GM18858 (cell line): Measurements from ENCODE around the gene HSCB.
"Not testable (repeated sequence)": the region's sequence is repeated elsewhere in the genome, so short reads cannot be mapped to it uniquely, and the experiment has no call there.

Experiments used
- ATAC-seq: cut with Tn5 transposase; IDR thresholded peaks from one replicate; pipeline ENCODE4 v1.9.1; 2021; ENCODE audit not compliant: unreplicated experiment

HSCB gene

DNA sequence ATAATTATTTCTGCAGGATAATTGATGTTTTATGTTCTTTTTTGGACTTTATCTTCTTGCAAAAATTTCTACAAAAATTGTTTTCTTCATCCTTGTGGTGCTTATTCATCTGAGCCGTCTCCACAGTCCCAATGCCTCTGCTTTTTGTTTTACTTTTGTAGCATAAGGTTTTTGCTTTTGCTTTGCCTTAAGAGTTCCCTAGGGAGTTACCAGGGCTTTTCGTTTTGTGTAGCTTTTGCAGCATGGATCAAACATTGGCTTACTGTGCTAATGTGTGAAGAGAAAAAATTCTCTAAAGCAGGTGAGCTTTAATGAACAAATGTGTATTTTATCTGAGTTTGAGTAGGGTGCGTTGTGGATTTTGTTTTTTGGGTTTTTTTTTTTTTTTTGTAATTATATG, 46.8 kb downstream of the HSCB start:
- no peak for ATAC-seq

DNA sequence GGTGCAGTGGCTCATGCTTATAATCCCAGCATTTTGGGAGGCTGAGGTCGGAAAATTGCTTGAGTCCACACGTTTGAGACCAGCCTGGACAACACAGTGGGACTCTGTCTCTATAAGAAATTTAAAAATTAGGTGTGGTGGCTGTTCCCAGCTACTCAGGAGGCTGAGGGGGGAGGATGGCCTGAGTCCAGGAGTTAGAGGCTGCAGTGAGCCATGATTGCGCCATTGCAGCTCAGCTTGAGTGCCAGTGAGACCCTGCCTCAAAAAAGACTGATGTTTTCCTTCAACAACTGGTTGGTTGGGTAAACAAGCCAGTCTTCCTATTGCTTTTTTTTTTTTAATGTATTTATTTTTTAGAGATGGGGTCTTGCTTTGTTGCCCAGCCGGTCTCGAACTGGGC, 49.3 kb downstream of the HSCB start:
- ATAC-seq, result no peak

DNA sequence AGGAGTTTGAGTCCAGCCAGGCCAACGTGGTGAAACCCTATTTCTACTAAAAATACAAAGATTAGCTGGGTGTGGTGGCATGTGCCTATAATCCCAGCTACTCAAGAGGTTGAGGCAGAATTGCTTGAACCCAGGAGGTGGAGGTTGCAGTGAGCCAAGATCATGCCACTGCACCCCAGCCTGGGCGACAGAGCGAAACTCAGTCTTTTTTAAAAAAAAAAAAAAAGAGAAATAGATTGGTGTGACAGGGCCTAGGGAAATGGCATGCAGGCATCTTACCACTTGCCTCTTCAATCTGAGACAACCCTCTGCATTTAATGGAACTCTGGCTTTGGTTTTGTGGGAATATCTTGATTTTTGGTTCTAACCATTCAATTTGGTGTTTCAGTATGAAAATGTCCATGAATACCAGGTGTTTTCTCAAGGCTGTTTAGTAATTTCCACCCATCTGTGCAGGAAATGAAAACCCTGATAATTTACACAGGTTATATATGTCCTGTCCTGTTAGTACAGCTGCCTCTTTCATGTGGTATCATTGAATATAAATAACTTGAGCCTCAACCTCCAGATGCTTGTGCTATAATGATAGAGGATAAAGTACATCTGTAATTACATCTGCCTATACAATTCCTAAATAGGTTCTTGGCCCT, 50.1 kb downstream of the HSCB start:
- ATAC-seq, result no peak

DNA sequence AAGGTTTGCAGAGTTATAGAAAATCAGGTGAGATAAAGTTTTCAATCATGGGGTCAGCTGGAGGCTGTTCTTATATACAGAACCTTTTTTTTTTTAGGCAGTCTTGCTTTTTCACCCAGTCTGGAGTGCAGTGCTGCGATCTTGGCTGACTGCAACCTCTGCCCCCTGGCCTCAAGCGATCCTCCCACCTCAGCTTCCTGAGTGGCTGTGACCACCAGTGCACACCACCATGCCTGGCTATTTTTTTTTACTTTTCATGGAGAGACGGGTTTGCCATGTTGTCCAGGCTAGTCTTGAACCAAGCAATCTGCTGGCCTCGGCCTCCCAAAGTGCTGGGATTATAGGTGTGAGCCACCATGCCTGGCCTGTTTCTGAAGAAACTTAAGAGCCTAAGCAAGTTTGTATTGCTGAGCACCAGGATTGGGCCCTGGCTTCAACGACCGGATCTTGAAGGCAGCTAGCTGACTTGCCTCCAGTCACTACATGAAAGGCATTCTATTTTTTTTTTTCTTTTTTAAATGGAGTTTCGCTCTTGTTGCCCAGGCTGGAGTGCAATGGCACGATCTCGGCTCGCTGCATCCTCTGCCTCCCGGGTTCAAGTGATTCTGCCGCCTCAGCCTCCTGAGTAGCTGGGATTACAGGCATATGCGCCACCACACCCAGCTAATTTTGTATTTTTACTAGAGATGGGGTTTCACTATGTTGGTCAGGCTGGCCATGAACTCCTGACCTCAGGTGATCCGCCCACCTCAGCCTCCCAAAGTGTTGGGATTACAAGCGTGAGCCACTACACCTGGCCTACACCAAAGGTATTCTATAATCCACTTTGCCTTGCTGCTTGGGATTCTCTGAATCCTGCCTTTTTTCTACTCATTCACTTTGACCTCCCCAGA, 50.9 kb downstream of the HSCB start:
- ATAC-seq, result no peak

DNA sequence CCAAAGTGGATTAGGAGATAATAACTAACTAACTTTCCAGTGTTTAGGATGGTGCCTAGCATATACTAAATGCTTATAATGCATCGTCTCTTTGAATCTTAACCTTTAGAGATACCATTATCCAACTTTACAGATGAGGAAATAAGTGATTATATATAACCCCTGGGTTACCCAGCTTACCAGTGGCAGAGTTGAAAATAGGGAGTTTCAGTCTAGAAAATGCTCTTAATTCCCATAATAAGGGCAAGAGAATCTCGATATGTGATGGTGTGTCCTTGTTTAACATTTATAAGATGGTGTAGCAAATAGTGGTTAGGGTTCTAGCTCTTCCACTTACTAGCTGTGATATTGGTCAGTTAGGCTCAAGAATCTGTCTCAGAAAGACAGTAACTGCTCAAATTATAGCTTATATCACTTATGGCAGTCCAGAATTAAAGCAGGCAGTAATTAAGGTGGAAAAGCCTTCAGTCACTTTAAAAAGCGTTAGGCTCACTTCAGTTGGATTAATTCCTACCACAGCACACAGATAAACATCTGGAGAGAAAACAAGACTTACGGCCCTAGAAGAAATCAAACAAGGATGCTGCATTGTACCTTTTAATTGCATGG, 52.2 kb downstream of the HSCB start:
- ATAC-seq, result no peak

DNA sequence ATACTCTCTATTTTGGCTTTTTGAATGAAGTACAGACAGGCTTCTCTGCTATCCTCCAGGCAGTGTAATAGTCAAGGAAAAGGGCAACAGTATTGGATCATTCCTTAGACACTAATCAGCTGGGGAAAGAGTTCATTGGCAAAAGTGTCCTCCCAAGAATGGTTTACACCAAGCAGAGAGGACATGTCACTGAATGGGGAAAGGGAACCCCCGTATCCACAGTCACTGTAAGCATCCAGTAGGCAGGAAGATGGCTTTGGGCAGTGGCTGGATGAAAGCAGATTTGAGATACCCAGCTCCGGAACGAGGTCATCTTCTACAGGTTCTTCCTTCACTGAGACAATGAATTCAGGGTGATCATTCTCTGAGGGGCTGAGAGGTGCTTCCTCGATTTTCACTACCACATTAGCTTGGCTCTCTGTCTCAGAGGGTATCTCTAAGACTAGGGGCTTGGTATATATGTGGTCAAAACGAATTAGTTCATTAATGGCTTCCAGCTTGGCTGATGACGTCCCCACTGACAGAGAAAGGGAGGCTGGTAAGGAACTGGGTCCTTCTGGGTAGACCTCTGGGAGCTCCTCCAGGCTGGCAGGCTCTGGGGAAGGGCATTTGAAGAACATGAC, 53.3 kb downstream of the HSCB start:
- ATAC-seq, result no peak

DNA sequence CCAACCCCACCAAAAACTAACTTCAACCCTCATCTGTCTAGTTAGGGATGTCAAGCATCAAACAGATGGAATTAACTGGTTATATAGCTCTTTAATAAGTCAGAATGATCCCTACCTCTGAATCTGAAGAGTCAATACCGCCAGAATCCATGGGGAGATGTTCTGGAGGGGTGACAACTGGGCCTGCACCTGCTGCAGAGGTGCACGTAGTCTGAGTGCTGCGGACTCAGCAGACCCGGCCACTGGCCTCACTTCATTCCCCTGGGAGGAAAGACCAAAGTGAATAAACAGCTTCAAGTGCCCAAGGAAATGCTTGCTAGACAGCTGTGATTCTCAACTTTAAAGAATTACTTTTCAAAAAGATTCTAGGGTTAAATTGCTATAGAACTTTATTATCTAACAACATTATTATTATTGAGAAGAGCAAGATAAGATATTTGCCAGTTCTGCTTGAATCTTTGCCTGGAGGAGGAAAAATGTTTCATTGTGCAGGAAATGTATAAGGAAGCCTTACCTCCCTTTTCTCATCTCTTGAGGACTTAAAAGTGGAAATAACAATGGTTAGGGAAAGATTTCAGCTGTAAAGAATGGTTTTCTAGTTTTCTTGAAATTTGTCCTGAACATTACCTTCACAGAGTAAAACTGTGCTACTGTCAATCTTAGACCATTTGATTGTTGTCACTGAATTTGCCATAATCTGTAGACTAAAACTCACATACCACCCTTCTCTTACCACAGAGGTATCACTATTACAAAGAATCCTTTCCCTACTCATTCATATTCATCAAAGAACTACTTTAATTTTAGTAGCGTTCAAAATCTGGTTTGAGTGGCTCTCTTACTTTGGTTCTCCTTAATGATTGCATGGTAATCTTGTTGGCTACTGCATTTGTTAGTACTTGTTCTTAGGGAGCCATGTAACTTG, 54.4 kb downstream of the HSCB start:
- no peak for ATAC-seq

DNA sequence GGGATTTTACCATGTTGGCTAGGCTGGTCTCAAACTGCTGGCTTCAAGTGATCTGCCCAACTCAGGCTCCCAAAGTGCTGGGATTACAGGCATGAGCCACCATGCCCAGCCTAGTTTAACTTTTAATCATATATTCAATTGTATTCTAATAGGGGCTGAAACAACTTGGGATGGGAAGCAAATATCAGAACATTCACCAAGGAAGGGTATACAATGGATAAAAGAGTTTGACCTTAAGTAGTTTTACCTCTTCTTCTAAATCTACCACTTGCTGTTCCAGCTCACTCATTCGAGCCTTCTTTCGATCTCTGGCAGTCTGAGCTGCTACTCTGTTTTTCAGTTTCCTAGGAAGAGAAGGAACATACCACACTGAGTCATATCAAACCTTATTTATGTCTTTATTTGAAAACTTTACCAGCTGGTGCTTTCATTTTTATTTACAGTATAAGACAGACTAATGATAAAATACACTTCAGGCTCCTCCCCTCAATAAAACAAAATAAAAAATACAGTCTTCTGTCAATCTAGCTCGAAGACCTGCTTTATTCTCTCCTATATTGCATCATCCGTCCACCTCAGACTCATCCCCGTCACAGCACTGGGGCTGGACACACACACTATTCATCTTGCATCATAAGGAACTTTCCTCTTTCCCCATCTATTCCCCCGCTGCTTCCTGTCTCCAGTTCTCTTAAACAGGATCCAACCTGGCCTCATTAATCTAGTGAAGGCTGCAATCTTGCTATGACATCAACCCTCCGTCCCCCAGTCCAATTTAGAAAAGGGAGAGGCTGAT, 57.2 kb downstream of the HSCB start:
- ATAC-seq, result no peak

DNA sequence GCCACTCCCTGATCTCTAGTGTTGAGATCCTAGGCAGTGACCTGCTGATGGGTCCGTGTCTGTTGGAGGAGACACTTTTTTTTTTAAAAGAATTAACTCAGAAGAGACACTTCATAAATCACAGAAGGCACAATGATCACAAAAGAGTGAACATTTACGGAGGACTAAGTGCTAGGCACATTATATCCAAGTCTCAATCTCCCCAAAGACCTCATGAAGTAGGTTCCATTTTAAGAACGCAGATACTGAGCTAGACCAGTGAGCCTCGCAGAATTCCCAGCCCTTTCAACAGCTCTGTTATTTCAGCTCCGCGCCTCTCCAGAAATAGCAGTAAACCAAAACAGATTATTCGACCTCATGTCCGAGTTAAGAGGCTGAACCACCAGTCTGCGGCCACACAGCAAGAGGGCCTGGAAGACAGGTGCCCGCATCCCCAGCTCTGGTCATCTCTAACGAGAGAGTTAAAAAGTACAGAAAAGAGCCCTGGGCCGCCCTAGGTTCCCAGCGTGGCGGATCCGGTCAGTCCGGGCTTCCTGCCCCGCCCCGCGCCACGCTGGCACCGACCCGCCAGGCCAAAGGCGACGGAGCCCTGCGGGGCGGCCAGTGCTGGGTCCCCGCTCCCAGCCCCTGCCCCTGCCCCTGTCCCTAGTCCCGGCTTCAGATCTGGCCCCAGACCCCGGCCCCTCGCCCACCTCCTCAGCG, 57.9 kb downstream of the HSCB start:
- no peak for ATAC-seq

DNA sequence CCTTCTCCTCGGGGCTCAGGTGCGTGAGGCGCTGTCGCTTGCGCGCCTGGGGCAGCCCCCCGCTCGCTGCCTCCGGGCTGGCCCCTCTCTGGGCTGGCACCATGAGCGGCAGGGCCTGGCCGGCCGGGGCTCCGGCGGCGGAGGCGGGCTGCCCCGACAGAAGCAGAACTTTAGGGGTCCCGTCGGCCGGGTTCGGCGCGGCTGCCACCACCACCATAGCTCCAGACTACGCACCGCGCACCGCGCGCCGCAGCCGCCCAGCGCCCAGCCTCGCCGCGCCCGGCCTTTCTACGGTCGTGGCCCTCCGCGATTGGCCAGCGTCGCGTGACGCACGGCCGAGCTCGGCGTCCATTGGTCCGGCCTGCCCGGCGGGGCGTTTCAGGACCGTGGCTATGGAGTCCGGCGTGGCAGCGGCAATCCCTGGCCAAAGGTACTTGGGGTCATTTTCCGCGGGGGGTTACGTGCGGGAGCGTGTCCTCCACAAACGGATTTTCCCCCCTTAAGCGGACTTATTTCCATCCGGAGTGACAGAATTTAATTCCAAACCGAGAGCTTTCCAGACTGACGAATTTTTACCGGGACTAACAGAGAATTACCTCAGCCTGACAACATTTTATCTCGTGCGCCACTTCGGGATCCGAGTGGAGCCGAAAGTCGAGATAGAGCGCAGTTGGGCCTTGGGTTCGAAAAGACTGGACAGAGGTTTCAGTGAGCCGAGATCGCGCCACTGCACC, 58.6 kb downstream of the HSCB start, which contains the start of gene XBP1:
Gene XBP1, minus strand, starts transcription at position 262 of the 734 bp plus-strand sequence.
- ATAC-seq, result peak; percentile 52

DNA sequence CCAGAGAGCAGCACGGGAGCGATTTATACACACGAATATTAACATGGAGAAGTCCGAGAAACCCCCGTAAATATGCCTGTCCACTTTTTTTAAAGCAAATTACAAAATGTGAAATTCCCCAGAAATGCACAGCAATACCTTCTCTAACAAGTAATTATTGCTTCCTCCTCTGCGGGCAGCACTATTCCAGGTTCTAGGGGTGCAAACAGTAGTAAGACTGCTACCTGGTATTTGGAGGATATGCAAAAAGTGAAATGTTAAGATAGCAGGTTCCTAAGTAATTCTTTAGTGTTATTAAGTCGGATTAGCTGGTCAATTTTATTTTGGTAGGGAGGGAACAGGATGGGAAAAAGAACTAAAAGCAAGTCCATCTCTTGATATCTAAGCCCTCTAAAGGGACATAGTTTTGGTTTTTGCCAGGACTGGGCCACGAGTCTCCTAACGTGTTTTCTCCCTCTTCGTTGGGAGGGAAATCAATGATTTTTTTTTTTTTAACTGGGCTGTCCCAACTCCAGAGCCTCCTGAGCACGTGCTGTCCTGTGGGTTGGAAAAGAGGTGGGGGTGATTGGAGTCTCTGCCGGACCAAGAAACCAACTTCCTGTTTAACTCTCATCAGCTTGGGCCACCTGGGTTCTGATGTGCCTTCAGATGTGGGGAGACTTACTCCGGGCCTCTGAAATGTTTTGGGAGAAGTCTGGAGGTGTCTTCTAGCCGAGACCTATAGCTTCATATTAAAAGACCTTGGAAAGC, 60.2 kb downstream of the HSCB start:
- ATAC-seq, result no peak

DNA sequence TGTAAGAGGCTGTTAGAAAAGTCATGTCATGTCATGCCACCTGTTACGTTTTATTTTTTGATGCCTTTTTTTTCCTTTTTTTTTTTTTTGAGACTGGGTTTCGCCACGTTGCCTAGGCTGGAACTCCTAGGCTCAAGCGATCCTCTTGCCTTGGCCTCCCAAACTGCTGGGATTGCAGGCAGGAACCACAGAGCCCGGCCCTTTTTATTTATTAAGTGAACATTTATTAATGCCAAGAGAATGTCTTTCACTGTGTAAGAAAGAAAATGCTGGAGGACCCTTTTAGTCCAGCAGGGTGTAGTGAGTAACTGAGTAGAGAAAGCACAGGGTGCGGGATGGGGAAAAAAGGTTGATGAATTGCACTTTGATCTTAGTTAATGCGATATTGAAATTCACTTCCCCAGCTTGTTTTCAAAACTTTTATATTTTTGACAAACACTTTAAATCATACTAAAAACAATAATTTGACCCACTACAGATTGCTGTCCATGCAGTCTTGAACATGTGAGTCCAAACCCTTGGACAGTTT, 60.8 kb downstream of the HSCB start:
- ATAC-seq, result no peak

DNA sequence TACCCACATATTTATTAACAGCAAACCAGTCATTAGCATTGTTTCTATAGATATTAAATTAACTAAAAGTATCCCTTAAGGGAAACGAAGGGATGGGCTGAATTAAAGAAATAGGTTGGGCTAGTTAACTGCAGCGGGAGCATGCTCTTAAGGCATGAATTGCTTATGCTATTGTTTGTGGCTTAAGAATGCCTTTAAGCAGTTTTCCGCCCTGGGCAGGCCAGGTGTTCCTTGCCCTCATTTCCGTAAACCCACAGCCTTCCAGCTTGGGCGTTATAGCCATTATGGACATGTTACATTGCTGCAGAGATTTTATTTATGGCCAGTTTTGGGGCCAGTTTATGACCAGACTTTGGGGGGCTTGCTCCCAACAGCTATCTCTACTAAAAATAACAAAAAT, 63.6 kb downstream of the HSCB start:
- ATAC-seq, result not testable (repeated sequence)
